GM18907 (cell line): Measurements from ENCODE around the gene SPNS3.

ENCODE experiments used
- ATAC-seq: cut with Tn5 transposase; IDR thresholded peaks from one replicate; pipeline ENCODE4 v1.9.1; 2021; ENCODE audit warnings: mild to moderate bottlenecking, moderate library complexity; ENCODE audit not compliant: unreplicated experiment

The SPNS3 gene

DNA sequence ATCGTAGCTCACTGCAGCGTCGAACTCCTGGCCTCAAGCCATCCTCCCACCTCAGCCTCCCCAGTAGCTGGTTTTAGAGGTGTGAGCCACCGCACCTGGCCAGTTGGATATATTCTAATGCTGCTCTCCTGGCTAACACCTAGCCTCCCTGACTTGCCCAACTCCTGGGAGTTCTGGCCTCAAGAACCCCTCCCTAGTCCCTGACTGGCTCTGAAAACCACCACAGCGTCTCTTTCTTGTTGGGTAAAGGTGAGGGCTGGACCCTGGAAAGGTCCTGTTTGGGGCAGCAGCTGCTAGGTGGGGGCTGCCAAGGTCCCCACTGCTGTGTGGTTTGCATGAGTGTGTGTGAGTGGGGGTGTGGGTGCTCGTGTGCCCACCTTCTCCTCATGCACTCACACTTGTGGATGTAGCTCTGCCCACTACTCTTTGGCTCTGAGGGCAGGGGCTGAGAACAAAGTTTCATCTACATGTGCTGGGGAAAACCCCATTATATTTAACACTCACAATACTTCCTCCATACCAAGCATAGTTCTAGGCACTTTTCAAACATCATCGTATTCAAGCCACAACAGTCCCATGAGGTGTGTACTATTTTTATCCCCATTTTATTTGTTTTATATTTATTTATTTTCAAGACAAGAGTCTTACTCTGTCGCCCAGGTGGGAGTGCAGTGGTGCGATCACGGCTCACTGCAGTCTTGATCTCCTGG is 7.1 kb upstream of the SPNS3 start:
- no peak for ATAC-seq

GRCh38 chr17:4427505-4427904 is 6.2 kb upstream of the SPNS3 start:
- no peak for ATAC-seq

DNA sequence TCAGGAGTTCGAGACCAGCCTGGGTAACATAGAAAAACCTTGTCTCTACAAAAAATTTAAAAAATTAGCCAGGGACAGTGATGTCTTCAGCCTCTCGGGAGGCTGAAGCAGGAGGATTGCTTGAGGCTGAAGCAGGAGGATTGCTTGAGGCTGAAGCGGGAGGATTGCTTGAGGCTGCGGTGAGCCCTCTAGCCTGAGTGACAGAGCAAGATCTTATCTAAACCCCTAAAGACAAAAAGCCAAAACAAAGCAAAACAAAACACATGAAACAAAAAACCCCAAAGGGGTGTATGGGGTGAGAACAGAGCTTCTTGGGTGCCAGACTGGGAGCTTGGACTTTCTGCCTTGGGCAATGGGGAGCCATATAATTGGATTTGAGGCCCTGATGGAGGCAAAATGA is 2.6 kb downstream of the SPNS3 start:
- ATAC-seq: no peak

DNA sequence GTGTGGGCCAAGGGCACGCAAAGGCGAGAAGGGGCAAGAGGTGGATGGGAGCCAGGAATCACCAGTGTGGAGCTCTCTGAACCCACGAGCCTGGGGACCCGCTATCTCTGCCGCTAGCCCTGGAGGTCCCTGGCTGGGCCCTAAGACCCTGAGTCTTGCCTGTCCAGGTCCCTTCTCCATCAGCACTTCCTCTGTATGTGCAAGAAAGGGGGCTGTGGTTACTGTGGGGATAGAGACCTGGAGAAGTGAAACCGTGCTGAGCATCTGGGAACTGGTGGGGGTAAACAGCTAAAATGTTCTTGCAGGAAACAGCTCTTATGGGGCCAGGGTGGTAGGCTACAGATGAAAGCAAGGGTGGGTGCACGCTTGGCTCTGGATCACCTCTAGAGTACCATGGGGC is 3.1 kb downstream of the SPNS3 start:
- no peak for ATAC-seq

- ATAC-seq: no peak
Measured at GRCh38 chr17:4438162-4438944, 4.6 kb downstream of the SPNS3 start.

GRCh38 chr17:4440021-4440420 is 6.3 kb downstream of the SPNS3 start:
- ATAC-seq: no peak

GRCh38 chr17:4440690-4441686 is 7.2 kb downstream of the SPNS3 start:
- no peak for ATAC-seq

GRCh38 chr17:4442582-4442981 is 8.8 kb downstream of the SPNS3 start:
- no peak for ATAC-seq

- no peak for ATAC-seq
Measured at GRCh38 chr17:4443476-4443875, 9.7 kb downstream of the SPNS3 start.

- ATAC-seq: no peak
Measured at GRCh38 chr17:4444782-4445473, 11.2 kb downstream of the SPNS3 start.

GRCh38 chr17:4445731-4446130 is 12.0 kb downstream of the SPNS3 start:
- ATAC-seq: no peak

- no peak for ATAC-seq
Measured at GRCh38 chr17:4446326-4447071, 12.8 kb downstream of the SPNS3 start.

GRCh38 chr17:4448197-4448980 is 14.6 kb downstream of the SPNS3 start:
- no peak for ATAC-seq

GRCh38 chr17:4449736-4450135 is 16.0 kb downstream of the SPNS3 start:
- no peak for ATAC-seq

DNA sequence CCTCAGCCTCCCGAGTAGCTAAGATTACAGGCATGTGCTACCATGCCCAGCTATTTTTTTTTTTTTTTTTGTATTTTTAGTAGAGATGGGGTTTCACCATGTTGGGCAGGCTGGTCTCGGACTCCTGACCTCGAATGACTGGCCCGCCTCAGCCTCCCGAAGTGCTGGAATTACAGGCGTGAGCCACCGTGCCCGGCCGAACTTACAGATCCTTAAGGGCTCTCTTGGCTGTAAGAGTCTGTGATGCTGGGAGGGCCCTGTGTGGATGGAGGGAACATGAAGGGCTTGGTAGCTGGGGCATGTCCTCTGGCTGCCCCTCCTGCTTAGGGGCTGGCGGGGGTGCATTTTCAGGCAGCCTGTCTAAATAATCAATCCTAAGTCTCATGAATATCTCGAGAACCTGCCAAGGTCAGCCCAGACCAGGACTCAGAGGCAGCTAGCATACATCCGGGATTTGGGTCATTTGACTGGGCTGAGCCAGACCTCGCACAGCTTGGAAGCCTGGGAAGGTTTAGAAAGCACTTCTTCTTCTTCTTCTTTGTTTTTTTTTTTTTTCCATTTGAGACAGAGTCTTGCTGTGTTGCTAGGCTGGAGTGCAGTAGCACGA is 17.1 kb downstream of the SPNS3 start:
- ATAC-seq: no peak

DNA sequence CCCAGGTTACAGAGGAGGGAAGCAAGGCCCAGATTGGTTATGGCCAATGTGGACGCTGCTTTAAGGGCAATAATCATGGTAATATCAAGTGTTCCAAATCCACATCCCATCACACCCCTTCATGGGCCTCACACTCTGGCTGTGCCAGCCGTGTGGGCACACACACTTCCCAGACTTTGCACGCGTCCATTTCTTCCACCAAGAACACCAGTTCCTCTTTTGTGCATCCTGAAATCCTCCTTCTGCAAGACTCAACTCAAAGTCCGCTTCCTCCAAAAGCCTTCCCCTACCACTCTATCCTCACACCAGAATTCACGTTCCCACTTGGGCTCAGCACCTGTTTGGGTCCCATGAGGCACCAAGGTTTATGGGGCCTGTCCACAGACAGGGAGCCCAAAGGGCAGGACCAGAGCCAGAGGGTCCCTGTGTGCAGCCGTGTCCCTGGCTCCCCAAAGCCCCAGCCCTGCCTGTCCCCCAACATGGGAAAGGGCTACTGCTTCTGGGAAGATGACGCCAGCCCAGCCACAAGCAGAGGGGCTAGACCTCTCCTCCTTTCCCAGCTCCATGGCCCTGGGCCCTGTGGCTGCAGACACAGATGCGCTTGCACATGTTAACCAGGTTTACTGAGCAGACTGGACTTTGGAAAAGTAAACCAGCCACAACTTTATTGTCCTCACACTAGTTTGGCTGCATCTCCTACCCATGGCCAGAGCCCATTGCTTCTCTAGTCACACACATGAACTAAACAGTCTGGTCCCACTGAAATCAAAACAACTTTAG is 20.3 kb downstream of the SPNS3 start:
- no peak for ATAC-seq

- ATAC-seq: no peak
Measured at GRCh38 chr17:4460661-4461060, 26.9 kb downstream of the SPNS3 start.
